AG08396 (cell line): Measurements from ENCODE around the gene SARNP.
A peak's percentile ranks its signal among the peaks of the same experiment; 100 is the strongest.
"Not testable (repeated sequence)": the region's sequence is repeated elsewhere in the genome, so short reads cannot be mapped to it uniquely, and the experiment has no call there.

Source experiments
- DNase-seq: peaks from one replicate; pipeline ENCODE4 v3.0.0; 2012; ENCODE audit warnings: low spot score, mixed read lengths

The SARNP gene, protein sequence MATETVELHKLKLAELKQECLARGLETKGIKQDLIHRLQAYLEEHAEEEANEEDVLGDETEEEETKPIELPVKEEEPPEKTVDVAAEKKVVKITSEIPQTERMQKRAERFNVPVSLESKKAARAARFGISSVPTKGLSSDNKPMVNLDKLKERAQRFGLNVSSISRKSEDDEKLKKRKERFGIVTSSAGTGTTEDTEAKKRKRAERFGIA

GRCh38 chr12:55817345-55818139, at the start of gene SARNP, which contains the start of gene ORMDL2:
Gene SARNP (minus strand): TSS chr12:55817724. CDS start chr12:55817701, 23 bp downstream.
Gene ORMDL2 (plus strand): TSS chr12:55818041. CDS start chr12:55819000, 959 bp downstream.
- DNase-seq, result peak; percentile 97

DNA sequence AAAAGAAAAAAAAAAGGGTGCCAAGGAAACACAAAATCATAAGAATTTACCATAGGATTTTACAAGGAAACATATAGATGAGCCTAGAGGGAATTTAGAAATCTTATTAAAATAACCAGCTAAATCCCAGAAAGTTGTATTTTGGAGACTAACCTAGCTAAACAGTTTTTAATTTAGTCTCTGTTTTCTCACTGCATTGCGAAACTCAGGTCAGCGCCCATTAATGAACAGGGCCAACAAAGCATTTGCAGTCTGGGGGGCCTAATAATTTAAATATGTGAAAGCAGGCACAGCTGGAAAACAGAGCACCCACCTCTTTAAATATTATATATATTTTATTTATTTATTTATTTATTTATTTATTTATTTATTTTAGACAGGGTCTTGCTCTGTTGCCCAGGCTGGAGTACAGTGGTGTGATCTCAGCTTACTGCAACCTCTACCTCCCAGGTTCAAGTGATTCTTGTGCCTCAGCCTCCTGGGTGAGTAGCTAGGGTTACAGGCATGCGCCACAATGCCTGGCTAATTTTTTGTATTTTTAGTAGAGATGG, 49.0 kb upstream of the SARNP start:
- DNase-seq, result not testable (repeated sequence)

DNA sequence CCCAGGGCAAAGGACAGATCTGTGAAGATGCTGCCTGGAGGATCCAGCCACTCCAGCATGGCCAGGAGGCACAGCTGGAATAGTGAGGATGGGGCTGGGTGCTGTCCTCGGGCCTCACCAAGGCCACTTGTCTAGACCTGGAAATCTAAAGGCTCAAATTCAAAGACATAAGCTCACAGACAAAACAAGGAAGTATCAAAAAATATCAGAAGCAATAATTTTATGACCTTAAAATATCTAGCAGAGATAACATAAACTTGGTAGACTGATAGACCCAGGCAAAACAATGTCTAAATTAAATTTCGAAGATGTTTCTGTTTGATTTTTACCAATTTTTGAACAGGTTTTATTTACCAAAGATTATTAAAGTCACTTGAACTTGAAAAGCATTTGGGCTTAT, 47.8 kb upstream of the SARNP start:
- DNase-seq, result no peak

- DNase-seq, result not testable (repeated sequence)
Observed at GRCh38 chr12:55862931-55863330, 45.4 kb upstream of the SARNP start.

DNA sequence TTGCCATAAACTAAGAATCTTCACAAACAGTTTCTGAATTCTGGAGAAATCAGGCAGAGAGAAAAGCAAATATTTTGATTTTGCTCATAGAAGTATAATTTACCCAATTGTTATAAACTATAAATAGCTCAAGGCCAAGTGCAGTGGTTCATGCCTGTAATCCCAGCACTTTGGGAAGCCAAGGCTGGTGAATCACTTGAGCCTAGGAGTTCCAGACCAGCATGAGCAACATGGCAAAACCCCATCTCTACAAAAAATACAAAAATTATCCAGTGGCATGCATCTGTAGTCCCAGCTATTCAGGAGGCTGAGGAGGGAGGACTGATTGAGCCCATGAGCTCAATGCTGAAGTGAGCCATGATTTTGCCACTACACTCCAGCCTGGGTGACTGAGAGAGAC, 44.8 kb upstream of the SARNP start:
- DNase-seq, result no peak

- DNase-seq, result no peak
Observed at GRCh38 chr12:55861871-55862270, 44.3 kb upstream of the SARNP start.

- no peak for DNase-seq
Observed at GRCh38 chr12:55861396-55861795, 43.9 kb upstream of the SARNP start.

- no peak for DNase-seq
Observed at GRCh38 chr12:55852740-55853139, 35.2 kb upstream of the SARNP start.

DNA sequence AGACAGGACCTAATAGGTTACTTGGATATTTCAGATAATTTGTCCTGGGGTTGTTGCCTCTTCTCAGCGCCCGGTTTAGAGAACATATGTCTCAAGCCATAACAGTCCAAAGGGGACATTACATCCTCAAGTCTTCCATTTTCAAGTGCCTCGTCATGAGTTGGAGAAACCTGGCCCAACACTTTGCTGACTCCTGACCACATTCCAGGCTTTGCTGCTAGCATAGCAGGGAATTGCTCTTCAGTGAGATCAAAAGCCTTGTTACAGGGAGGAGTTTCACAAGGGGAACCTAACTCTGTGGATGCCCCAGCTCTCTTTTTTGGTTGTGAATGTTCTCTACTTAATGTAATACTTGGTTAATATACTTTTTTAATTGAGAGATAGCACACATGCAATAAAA, 33.4 kb upstream of the SARNP start:
- DNase-seq, result no peak

- DNase-seq, result no peak
Observed at GRCh38 chr12:55850401-55850800, 32.9 kb upstream of the SARNP start.

DNA sequence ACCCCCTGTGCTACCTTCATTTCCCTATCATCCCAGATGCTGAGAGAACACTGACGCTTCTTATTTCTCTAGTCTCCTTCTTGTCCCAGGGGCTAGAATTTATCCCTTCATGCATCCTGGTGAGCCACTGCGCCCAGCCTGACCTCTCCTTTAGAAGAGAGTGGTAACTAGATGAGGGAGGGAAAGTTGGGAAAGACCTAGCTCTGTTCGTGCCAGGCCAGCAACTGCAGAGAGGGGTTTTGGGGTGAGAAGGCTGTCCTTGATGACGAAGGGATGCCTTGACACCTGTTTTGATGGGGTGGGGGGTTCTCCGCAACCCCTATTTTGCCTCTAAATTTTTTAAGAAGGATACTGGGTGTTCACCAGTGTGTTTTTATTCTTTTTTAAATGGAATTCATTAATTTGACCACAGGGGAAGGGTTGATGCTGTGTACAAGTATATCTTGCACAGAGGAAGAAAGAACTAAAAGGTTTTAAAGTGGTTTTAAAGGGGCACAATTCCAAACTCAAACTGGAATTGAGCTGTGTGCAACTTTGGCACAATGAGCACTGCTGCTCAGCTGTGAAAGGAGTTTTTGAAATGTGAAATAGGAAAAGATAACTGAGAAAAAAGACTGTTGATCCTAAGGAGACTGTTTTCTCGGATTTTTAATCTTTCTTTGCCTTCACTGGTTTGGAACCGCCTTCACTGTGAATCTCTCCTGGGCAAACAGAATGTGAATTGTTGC, 32.3 kb upstream of the SARNP start:
- DNase-seq, result no peak

DNA sequence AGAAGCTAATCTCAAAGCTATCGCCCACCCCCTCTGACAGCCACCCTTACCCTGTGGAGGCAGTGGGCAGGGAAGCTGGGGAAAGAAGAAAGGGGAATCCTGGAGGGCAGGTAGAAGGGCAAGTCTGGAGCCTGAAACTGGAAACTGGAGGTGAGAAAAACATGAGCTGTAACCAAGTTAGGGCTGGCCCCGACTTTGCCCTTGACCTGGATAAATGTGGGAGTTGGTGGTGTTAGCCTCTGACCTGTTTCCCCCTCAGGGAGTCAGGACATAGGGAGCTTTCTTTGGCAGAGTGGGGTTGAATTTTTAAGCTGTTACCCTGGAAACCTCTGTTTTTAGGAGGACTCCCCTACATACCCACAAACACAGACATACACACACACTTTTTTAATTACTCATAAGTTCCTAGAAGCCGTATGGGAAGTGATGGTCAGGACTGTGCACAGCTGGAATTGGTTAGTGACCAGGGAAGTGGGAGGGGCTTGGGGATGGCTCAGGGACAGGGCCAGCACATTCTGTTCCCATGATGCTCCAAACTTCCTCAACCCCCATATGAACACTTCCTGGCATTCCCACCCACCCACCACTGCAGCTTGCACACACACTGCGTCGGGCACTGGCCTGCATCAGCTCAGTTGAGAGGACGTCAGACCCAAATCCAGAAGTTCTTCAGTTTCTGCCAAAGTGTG, 30.2 kb upstream of the SARNP start:
- DNase-seq, result peak; percentile 90

- DNase-seq, result peak; percentile 51
Observed at GRCh38 chr12:55847033-55847432, 29.5 kb upstream of the SARNP start.

DNA sequence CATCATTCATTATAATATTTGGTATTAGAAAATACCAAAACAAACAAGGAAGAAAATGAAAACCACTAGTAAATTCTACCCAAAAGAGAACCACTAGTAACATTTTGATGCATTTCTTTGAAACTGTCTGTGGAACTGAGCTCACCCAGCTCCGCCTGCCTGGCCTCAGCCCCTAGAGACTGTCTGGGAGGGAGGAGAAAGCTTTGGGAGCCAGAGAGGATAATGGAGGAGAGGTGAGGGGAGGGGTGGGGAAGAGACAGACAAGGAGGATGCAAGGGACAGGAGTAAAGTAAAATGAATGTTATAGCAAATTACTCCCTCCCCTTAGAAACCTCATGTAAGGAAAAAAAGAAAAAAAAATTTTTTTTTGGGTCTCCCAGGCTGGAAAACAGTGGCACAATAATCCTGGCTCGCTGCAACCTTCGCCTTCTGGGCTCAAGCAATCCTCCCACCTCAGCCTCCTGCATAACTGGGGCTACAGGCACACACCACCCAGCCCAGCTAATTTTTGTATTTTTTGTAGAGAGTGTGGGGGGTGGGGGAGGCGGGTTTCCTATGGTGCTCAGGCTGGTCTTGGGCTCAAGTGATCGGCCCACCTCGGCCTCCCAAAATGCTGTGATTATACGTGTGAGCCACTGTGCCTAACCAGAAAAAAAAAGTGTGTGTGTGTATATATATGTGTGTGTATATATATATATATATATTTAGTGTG, 28.4 kb upstream of the SARNP start:
- no peak for DNase-seq

GRCh38 chr12:55845361-55845760, 27.8 kb upstream of the SARNP start:
- no peak for DNase-seq

GRCh38 chr12:55844961-55845360, 27.4 kb upstream of the SARNP start:
- DNase-seq, result no peak

DNA sequence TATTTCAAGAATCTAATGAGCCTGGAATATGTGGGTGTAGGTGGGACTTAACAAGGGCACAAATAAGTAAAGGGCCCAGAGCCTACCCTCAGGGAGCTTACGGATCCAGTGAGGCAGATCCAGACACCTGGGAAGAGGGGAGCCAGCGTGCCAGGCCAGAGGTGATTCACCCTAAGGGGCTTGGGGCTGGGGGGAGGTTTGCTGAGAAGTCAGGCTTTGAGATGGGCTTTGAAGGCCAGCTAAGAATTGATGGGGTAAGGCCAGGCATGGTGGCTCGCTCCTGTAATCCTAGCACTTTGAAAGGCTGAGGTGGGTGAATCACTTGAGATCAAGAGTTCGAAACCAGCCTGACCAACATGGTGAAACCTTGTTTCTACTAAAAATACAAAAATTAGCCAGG, 25.9 kb upstream of the SARNP start:
- DNase-seq, result no peak

- peak; percentile 64 for DNase-seq
Observed at GRCh38 chr12:55842681-55843429, 25.3 kb upstream of the SARNP start, which contains the start of gene MMP19. Gene MMP19 (minus strand): TSS chr12:55842936. CDS start chr12:55842830, 106 bp downstream.

GRCh38 chr12:55840581-55841351, 23.2 kb upstream of the SARNP start:
- DNase-seq, result no peak
